Sigmoid colon (tissue), 4 donors: ENCODE data around the gene FBXO34.

Experiments
- CTCF ChIP-seq, 4 experiments: fragments of 450-650 bp in 3 of 4; fragments of 200-600 bp in 1 of 4; IDR thresholded peaks; one replicate each; pipeline ENCODE4 v1.5.1; 2016 to 2019; ENCODE audit warnings: antibody characterized with exemption in 4 of 4, mild to moderate bottlenecking in 3 of 4, moderate library complexity in 2 of 4
- EP300 ChIP-seq, 4 donors: sonication (generic); formaldehyde crosslinking; IDR thresholded peaks; one replicate each; pipeline ENCODE4 v1.6.1; 2017; ENCODE audit warnings: antibody characterized with exemption in 4 of 4
- POLR2A ChIP-seq, 2 donors: fragments of 450-650 bp; IDR thresholded peaks; one replicate each; pipeline ENCODE4 v1.6.1; 2016; ENCODE audit warnings: antibody characterized with exemption in 2 of 2, mild to moderate bottlenecking in 2 of 2, moderate library complexity in 2 of 2
- POLR2AphosphoS5 ChIP-seq, 4 donors: sonication (generic); formaldehyde crosslinking; IDR thresholded peaks; one replicate each; pipeline ENCODE4 v1.6.1; 2017; ENCODE audit warnings: antibody characterized with exemption in 4 of 4

DNA sequence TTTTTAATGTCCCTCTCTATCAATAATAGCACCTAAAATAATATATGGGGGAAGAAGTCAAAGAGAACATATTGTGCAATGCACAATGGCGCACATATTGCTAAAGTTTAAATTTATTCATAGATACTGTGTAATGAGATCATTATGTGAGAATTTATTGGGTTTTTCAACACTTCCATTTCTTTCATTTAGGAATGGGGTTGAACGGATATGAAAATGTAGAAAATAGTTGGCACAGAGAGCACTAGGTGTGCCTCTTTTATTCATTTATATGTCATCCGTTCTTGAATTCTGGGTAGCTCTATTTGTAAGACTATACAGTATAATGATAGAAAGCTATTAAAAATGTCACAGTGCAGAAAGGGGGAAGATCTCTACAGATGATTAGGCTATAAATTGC lies 76.5 kb downstream of the FBXO34 start:
- TF ChIP-seq CTCF (IDR thresholded peaks at IDR 0.05) (no peak), EP300 (IDR thresholded peaks at IDR 0.05) (no peak), POLR2AphosphoS5 (IDR thresholded peaks at IDR 0.05) (no peak), POLR2A (IDR thresholded peaks at IDR 0.05) (no peak)
